ENCODE measurements around the gene SLC66A1. TPM values are rescaled to one million over a fixed set of nuclear protein-coding genes. Genes with fewer than 3 reads are reported as not detected.

SLC66A1 gene
- polyA plus RNA-seq, 6 donors from 2014 or later, result 5.6 to 8.8 (median 6.3) TPM; not detected in 1

- peaks cover 0 to 9% of the 10 kb centered on the region in 2 donors for H3K36me3 Mint-ChIP-seq
- no peak overlapping the region for H3K4me3 Mint-ChIP-seq
- ATAC-seq (ENCODE audit: low read depth in 2 of 2) (no peak), DNase-seq (no peak)
- H3K27ac Mint-ChIP-seq, result peak overlapping the region in 2 of 6 donors; percentile 36 to 39
- H3K4me1 Mint-ChIP-seq, result peaks cover 0 to 4% (median 3%) of the 10 kb centered on the region in 3 donors
- no peaks in the 10 kb centered on the region for H3K27me3 Mint-ChIP-seq
- no peaks in the 10 kb centered on the region for H3K9me3 Mint-ChIP-seq
Observed at GRCh38 chr1:19331262-19331878, 19.2 kb downstream of the SLC66A1 start.

GRCh38 chr1:19332832-19333231 lies 20.7 kb downstream of the SLC66A1 start:
- Mint-ChIP-seq H3K4me3 (no peak overlapping the region), H3K36me3 (peaks cover 0 to 3% of the 10 kb centered on the region in 2 donors), H3K9me3 (no peaks in the 10 kb centered on the region), H3K27ac (peak overlapping the region in 1 of 6 donors; percentile 53), H3K4me1 (peaks cover 0 to 9% (median 4%) of the 10 kb centered on the region in 3 donors), H3K27me3 (no peaks in the 10 kb centered on the region)
- no peak for DNase-seq
- no peak for ATAC-seq (ENCODE audit: low read depth in 2 of 2)

GRCh38 chr1:19333587-19334354 lies 21.6 kb downstream of the SLC66A1 start:
- Mint-ChIP-seq H3K27me3 (no peaks in the 10 kb centered on the region), H3K4me3 (no peak overlapping the region), H3K36me3 (peaks cover 0 to 4% of the 10 kb centered on the region in 2 donors), H3K27ac (peak overlapping the region in 1 of 6 donors; percentile 10), H3K9me3 (no peaks in the 10 kb centered on the region), H3K4me1 (peaks cover 0 to 9% (median 4%) of the 10 kb centered on the region in 3 donors)
- ATAC-seq (ENCODE audit: low read depth in 2 of 2) (no peak), DNase-seq (no peak)

GRCh38 chr1:19336543-19336942 lies 24.4 kb downstream of the SLC66A1 start:
- Mint-ChIP-seq H3K4me3 (no peak overlapping the region), H3K9me3 (no peaks in the 10 kb centered on the region), H3K4me1 (peaks cover 4 to 13% (median 6%) of the 10 kb centered on the region in 3 donors), H3K27ac (peak overlapping the region in 2 of 6 donors; percentile 65 to 95), H3K36me3 (peaks cover 0 to 8% of the 10 kb centered on the region in 2 donors), H3K27me3 (no peaks in the 10 kb centered on the region)
- DNase-seq, result no peak
- no peak for ATAC-seq (ENCODE audit: low read depth in 2 of 2)

- DNase-seq (no peak), ATAC-seq (ENCODE audit: low read depth in 2 of 2) (no peak)
- peaks cover under 1 to 8% of the 10 kb centered on the region in 2 donors for H3K36me3 Mint-ChIP-seq
- peaks cover 8 to 14% (median 8%) of the 10 kb centered on the region in 3 donors for H3K4me1 Mint-ChIP-seq
- peak overlapping the region in 3 of 6 donors; percentile 63 to 84 (median 65) for H3K27ac Mint-ChIP-seq
- H3K27me3 Mint-ChIP-seq, result no peaks in the 10 kb centered on the region
- H3K4me3 Mint-ChIP-seq, result no peak overlapping the region
- H3K9me3 Mint-ChIP-seq, result no peaks in the 10 kb centered on the region
Observed at GRCh38 chr1:19337289-19337688, 25.2 kb downstream of the SLC66A1 start.

- H3K4me1 Mint-ChIP-seq, result peaks cover 8 to 14% (median 12%) of the 10 kb centered on the region in 3 donors
- no peaks in the 10 kb centered on the region for H3K27me3 Mint-ChIP-seq
- no peak overlapping the region for H3K4me3 Mint-ChIP-seq
- H3K27ac Mint-ChIP-seq, result no peak overlapping the region
- H3K9me3 Mint-ChIP-seq, result no peaks in the 10 kb centered on the region
- DNase-seq (no peak), ATAC-seq (ENCODE audit: low read depth in 2 of 2) (no peak)
- peaks cover 8% of the 10 kb centered on the region in 2 donors for H3K36me3 Mint-ChIP-seq
Observed at GRCh38 chr1:19338323-19338762, 26.2 kb downstream of the SLC66A1 start.

GRCh38 chr1:19339214-19339861 lies 27.2 kb downstream of the SLC66A1 start:
- H3K4me1 Mint-ChIP-seq, result peaks cover 8 to 14% (median 13%) of the 10 kb centered on the region in 3 donors
- DNase-seq (no peak), ATAC-seq (ENCODE audit: low read depth in 2 of 2) (no peak)
- H3K9me3 Mint-ChIP-seq, result no peaks in the 10 kb centered on the region
- H3K36me3 Mint-ChIP-seq, result peaks cover 8% of the 10 kb centered on the region in 2 donors
- H3K4me3 Mint-ChIP-seq, result no peak overlapping the region
- no peaks in the 10 kb centered on the region for H3K27me3 Mint-ChIP-seq
- H3K27ac Mint-ChIP-seq, result peak overlapping the region in 1 of 6 donors; percentile 31

- Mint-ChIP-seq H3K9me3 (no peaks in the 10 kb centered on the region), H3K4me1 (peaks cover 8 to 16% (median 12%) of the 10 kb centered on the region in 3 donors), H3K27ac (peak overlapping the region in 1 of 6 donors; percentile 67), H3K36me3 (peaks cover 8% of the 10 kb centered on the region in 2 donors), H3K4me3 (no peak overlapping the region), H3K27me3 (no peaks in the 10 kb centered on the region)
- ATAC-seq (ENCODE audit: low read depth in 2 of 2) (no peak), DNase-seq (no peak)
Observed at GRCh38 chr1:19340387-19340937, 28.3 kb downstream of the SLC66A1 start.

- Mint-ChIP-seq H3K27me3 (no peaks in the 10 kb centered on the region), H3K36me3 (peaks cover 8% of the 10 kb centered on the region in 2 donors), H3K27ac (peak overlapping the region in 3 of 6 donors; percentile 59 to 86 (median 73)), H3K4me3 (peak overlapping the region in 1 of 8 donors; percentile 38), H3K9me3 (no peaks in the 10 kb centered on the region), H3K4me1 (peaks cover 8 to 16% (median 11%) of the 10 kb centered on the region in 3 donors)
- ATAC-seq (ENCODE audit: low read depth in 2 of 2) (peak; percentile 71 to 73), DNase-seq (peak; percentile 54)
Observed at GRCh38 chr1:19341201-19342061, 29.3 kb downstream of the SLC66A1 start.

GRCh38 chr1:19342062-19342750 lies 30.1 kb downstream of the SLC66A1 start:
- no peaks in the 10 kb centered on the region for H3K9me3 Mint-ChIP-seq
- DNase-seq (no peak), ATAC-seq (ENCODE audit: low read depth in 2 of 2) (no peak)
- no peaks in the 10 kb centered on the region for H3K27me3 Mint-ChIP-seq
- H3K4me3 Mint-ChIP-seq, result no peak overlapping the region
- H3K4me1 Mint-ChIP-seq, result peaks cover 8 to 16% (median 10%) of the 10 kb centered on the region in 3 donors
- H3K27ac Mint-ChIP-seq, result peak overlapping the region in 2 of 6 donors; percentile 78 to 86
- H3K36me3 Mint-ChIP-seq, result peaks cover 8% of the 10 kb centered on the region in 2 donors

- Mint-ChIP-seq H3K9me3 (no peaks in the 10 kb centered on the region), H3K27ac (peak overlapping the region in 1 of 6 donors; percentile 78), H3K36me3 (peaks cover 8% of the 10 kb centered on the region in 2 donors), H3K4me3 (no peak overlapping the region), H3K27me3 (no peaks in the 10 kb centered on the region), H3K4me1 (peaks cover 8 to 16% (median 12%) of the 10 kb centered on the region in 3 donors)
- DNase-seq, result no peak
- no peak for ATAC-seq (ENCODE audit: low read depth in 2 of 2)
Observed at GRCh38 chr1:19342894-19343616, 30.9 kb downstream of the SLC66A1 start.

Measured in naive B cell (primary cell).